IgD-negative memory B cell (primary cell): ENCODE data around the gene DAAM1. TPM values are rescaled to one million over a fixed set of nuclear protein-coding genes. Genes with fewer than 3 reads are reported as not detected.

Experiments
- H3K27ac Mint-ChIP-seq, 3 donors: one replicate each; pipeline ENCODE4 v1.8.0; 2020 to 2022; ENCODE audit warnings: mild to moderate bottlenecking in 3 of 3, mixed read lengths in 3 of 3, moderate library complexity in 1 of 3
- H3K27me3 Mint-ChIP-seq: one replicate; pipeline ENCODE4 v1.8.0; 2021; ENCODE audit warnings: mixed read lengths
- H3K36me3 Mint-ChIP-seq: one replicate; pipeline ENCODE4 v1.8.0; 2020; ENCODE audit warnings: mild to moderate bottlenecking, mixed read lengths
- H3K4me1 Mint-ChIP-seq, 3 donors: one replicate each; pipeline ENCODE4 v1.8.0; 2020 to 2022; ENCODE audit warnings: mixed read lengths in 3 of 3, mild to moderate bottlenecking in 1 of 3
- H3K4me3 Mint-ChIP-seq, 4 donors: one replicate each; pipeline ENCODE4 v1.8.0; 2020 to 2022; ENCODE audit warnings: mild to moderate bottlenecking in 4 of 4, mixed read lengths in 4 of 4, moderate library complexity in 3 of 4
- H3K9me3 Mint-ChIP-seq, 3 donors: one replicate each; pipeline ENCODE4 v1.8.0; 2020 to 2021; ENCODE audit warnings: mixed read lengths in 3 of 3, mild to moderate bottlenecking in 1 of 3
- polyA plus RNA-seq: library from polyadenylated mRNA; unstranded; fragments of 300-500 nt; fragmentation: Illumina TruSeq; gene quantifications from one replicate; pipeline ENCODE4 v1.2.3, GENCODE V29; 2021

Gene DAAM1
- polyA plus RNA-seq, 1 donor from 2014 or later: 42.2 TPM

- no peak overlapping the region for H3K27ac Mint-ChIP-seq
- no peak overlapping the region for H3K4me3 Mint-ChIP-seq
- no peaks in the 10 kb centered on the region for H3K9me3 Mint-ChIP-seq
- H3K36me3 Mint-ChIP-seq: peaks cover 6% of the 10 kb centered on the region
- H3K4me1 Mint-ChIP-seq: peaks cover 26 to 46% (median 39%) of the 10 kb centered on the region in 3 donors
- H3K27me3 Mint-ChIP-seq: no peaks in the 10 kb centered on the region
Observed at GRCh38 chr14:59309291-59309900, 120.9 kb downstream of the DAAM1 start.

GRCh38 chr14:59310633-59311032 lies 122.2 kb downstream of the DAAM1 start:
- H3K4me1 Mint-ChIP-seq: peaks cover 23 to 42% (median 36%) of the 10 kb centered on the region in 3 donors
- H3K27ac Mint-ChIP-seq: no peak overlapping the region
- H3K36me3 Mint-ChIP-seq: peaks cover 4% of the 10 kb centered on the region
- H3K9me3 Mint-ChIP-seq: no peaks in the 10 kb centered on the region
- H3K27me3 Mint-ChIP-seq: no peaks in the 10 kb centered on the region
- peak overlapping the region in 2 of 4 donors; percentile 2 to 68 for H3K4me3 Mint-ChIP-seq

GRCh38 chr14:59311723-59312122 lies 123.3 kb downstream of the DAAM1 start:
- no peaks in the 10 kb centered on the region for H3K27me3 Mint-ChIP-seq
- no peaks in the 10 kb centered on the region for H3K9me3 Mint-ChIP-seq
- H3K4me1 Mint-ChIP-seq: peaks cover 28 to 45% (median 39%) of the 10 kb centered on the region in 3 donors
- no peak overlapping the region for H3K27ac Mint-ChIP-seq
- H3K36me3 Mint-ChIP-seq: peaks cover 4% of the 10 kb centered on the region
- H3K4me3 Mint-ChIP-seq: peak overlapping the region in 1 of 4 donors; percentile 56

- no peak overlapping the region for H3K4me3 Mint-ChIP-seq
- peaks cover 31 to 45% (median 34%) of the 10 kb centered on the region in 3 donors for H3K4me1 Mint-ChIP-seq
- no peaks in the 10 kb centered on the region for H3K9me3 Mint-ChIP-seq
- H3K27ac Mint-ChIP-seq: peak overlapping the region in 1 of 3 donors; percentile 58
- H3K27me3 Mint-ChIP-seq: no peaks in the 10 kb centered on the region
- peaks cover 7% of the 10 kb centered on the region for H3K36me3 Mint-ChIP-seq
Observed at GRCh38 chr14:59313144-59313651, 124.7 kb downstream of the DAAM1 start.

GRCh38 chr14:59313658-59314608 lies 125.5 kb downstream of the DAAM1 start:
- peak overlapping the region in 2 of 3 donors; percentile 58 to 60 for H3K27ac Mint-ChIP-seq
- H3K4me1 Mint-ChIP-seq: peaks cover 31 to 45% (median 33%) of the 10 kb centered on the region in 3 donors
- H3K4me3 Mint-ChIP-seq: no peak overlapping the region
- H3K36me3 Mint-ChIP-seq: peaks cover 4% of the 10 kb centered on the region
- H3K9me3 Mint-ChIP-seq: no peaks in the 10 kb centered on the region
- H3K27me3 Mint-ChIP-seq: no peaks in the 10 kb centered on the region

GRCh38 chr14:59314953-59315599 lies 126.6 kb downstream of the DAAM1 start:
- Mint-ChIP-seq H3K4me3 (no peak overlapping the region), H3K36me3 (peaks cover 3% of the 10 kb centered on the region), H3K27ac (no peak overlapping the region), H3K9me3 (no peaks in the 10 kb centered on the region), H3K27me3 (no peaks in the 10 kb centered on the region), H3K4me1 (peaks cover 33 to 47% (median 34%) of the 10 kb centered on the region in 3 donors)

GRCh38 chr14:59316151-59316830 lies 127.8 kb downstream of the DAAM1 start:
- Mint-ChIP-seq H3K4me3 (peak overlapping the region in 1 of 4 donors; percentile 62), H3K36me3 (peaks cover 8% of the 10 kb centered on the region), H3K27ac (peak overlapping the region in 1 of 3 donors; percentile 82), H3K27me3 (no peaks in the 10 kb centered on the region), H3K4me1 (peaks cover 36 to 53% (median 36%) of the 10 kb centered on the region in 3 donors), H3K9me3 (no peaks in the 10 kb centered on the region)

- H3K27me3 Mint-ChIP-seq: no peaks in the 10 kb centered on the region
Observed at GRCh38 chr14:59317346-59317745, 128.9 kb downstream of the DAAM1 start.

GRCh38 chr14:59317798-59318505 lies 129.5 kb downstream of the DAAM1 start:
- Mint-ChIP-seq H3K27ac (peak overlapping the region in 1 of 3 donors; percentile 53), H3K27me3 (no peaks in the 10 kb centered on the region), H3K36me3 (peaks cover 8% of the 10 kb centered on the region), H3K4me1 (peaks cover 35 to 51% (median 39%) of the 10 kb centered on the region in 3 donors), H3K4me3 (no peak overlapping the region), H3K9me3 (no peaks in the 10 kb centered on the region)

More at GRCh38 chr14:59317346-59317745, 128.9 kb downstream of the DAAM1 start:
- peaks cover 36 to 54% (median 40%) of the 10 kb centered on the region in 3 donors for H3K4me1 Mint-ChIP-seq
- peak overlapping the region in 2 of 3 donors; percentile 43 to 53 for H3K27ac Mint-ChIP-seq
- no peak overlapping the region for H3K4me3 Mint-ChIP-seq
- H3K9me3 Mint-ChIP-seq: no peaks in the 10 kb centered on the region
- peaks cover 8% of the 10 kb centered on the region for H3K36me3 Mint-ChIP-seq

GRCh38 chr14:59318908-59319307 lies 130.4 kb downstream of the DAAM1 start:
- H3K27me3 Mint-ChIP-seq: no peaks in the 10 kb centered on the region
- H3K4me1 Mint-ChIP-seq: peaks cover 29 to 46% (median 31%) of the 10 kb centered on the region in 3 donors
- H3K36me3 Mint-ChIP-seq: peaks cover 11% of the 10 kb centered on the region
- H3K4me3 Mint-ChIP-seq: no peak overlapping the region
- no peaks in the 10 kb centered on the region for H3K9me3 Mint-ChIP-seq
- H3K27ac Mint-ChIP-seq: peak overlapping the region in 1 of 3 donors; percentile 31

- Mint-ChIP-seq H3K9me3 (no peaks in the 10 kb centered on the region), H3K4me1 (peaks cover 29 to 36% (median 31%) of the 10 kb centered on the region in 3 donors), H3K36me3 (peaks cover 14% of the 10 kb centered on the region), H3K27ac (peak overlapping the region in 1 of 3 donors; percentile 71), H3K4me3 (peak overlapping the region in 2 of 4 donors; percentile 39 to 63), H3K27me3 (no peaks in the 10 kb centered on the region)
Observed at GRCh38 chr14:59320361-59320760, 131.9 kb downstream of the DAAM1 start.

- Mint-ChIP-seq H3K4me1 (peaks cover 24 to 31% (median 28%) of the 10 kb centered on the region in 3 donors), H3K27ac (peak overlapping the region in 1 of 3 donors; percentile 71), H3K9me3 (no peaks in the 10 kb centered on the region), H3K36me3 (peaks cover 14% of the 10 kb centered on the region), H3K4me3 (peak overlapping the region in 1 of 4 donors; percentile 44), H3K27me3 (no peaks in the 10 kb centered on the region)
Observed at GRCh38 chr14:59320763-59321625, 132.5 kb downstream of the DAAM1 start.

- Mint-ChIP-seq H3K27me3 (no peaks in the 10 kb centered on the region), H3K4me1 (peaks cover 18 to 26% (median 22%) of the 10 kb centered on the region in 3 donors), H3K36me3 (peaks cover 14% of the 10 kb centered on the region), H3K9me3 (no peaks in the 10 kb centered on the region), H3K27ac (no peak overlapping the region), H3K4me3 (no peak overlapping the region)
Observed at GRCh38 chr14:59321626-59321949, 133.1 kb downstream of the DAAM1 start.
